ENCODE data around the gene HAAO. TPM values are rescaled to one million over a fixed set of nuclear protein-coding genes. Genes with fewer than 3 reads are reported as not detected.

HAAO gene
- total RNA-seq, 1 donor from 2014 or later, result 14.5 TPM

GRCh38 chr2:42754776-42755140 is 37.6 kb downstream of the HAAO start:
- no peak for TF ChIP-seq CTCF (IDR thresholded peaks at IDR 0.05; ENCODE audit: unreplicated experiment)
- peaks cover 4% of the 10 kb centered on the region for H3K4me1 Mint-ChIP-seq (ENCODE audit: low read depth)
- H3K36me3 Mint-ChIP-seq (ENCODE audit: insufficient read depth), result peaks cover 5% of the 10 kb centered on the region
- no peaks in the 10 kb centered on the region for H3K27me3 Mint-ChIP-seq
- H3K27ac Mint-ChIP-seq, result no peak overlapping the region
- H3K4me3 Mint-ChIP-seq (ENCODE audit: low read depth), result no peak overlapping the region
- DNase-seq (ENCODE audit: low spot score, unreplicated experiment), result no peak
- H3K9me3 Mint-ChIP-seq (ENCODE audit: low read depth), result no peaks in the 10 kb centered on the region

- H3K4me1 Mint-ChIP-seq (ENCODE audit: low read depth), result peaks cover 4% of the 10 kb centered on the region
- no peaks in the 10 kb centered on the region for H3K9me3 Mint-ChIP-seq (ENCODE audit: low read depth)
- no peak for TF ChIP-seq CTCF (IDR thresholded peaks at IDR 0.05; ENCODE audit: unreplicated experiment)
- H3K36me3 Mint-ChIP-seq (ENCODE audit: insufficient read depth), result peaks cover 5% of the 10 kb centered on the region
- no peaks in the 10 kb centered on the region for H3K27me3 Mint-ChIP-seq
- no peak for DNase-seq (ENCODE audit: low spot score, unreplicated experiment)
- H3K27ac Mint-ChIP-seq, result no peak overlapping the region
- no peak overlapping the region for H3K4me3 Mint-ChIP-seq (ENCODE audit: low read depth)
Observed at GRCh38 chr2:42754021-42754775, 38.2 kb downstream of the HAAO start.

- Mint-ChIP-seq H3K36me3 (ENCODE audit: insufficient read depth) (peaks cover 5% of the 10 kb centered on the region), H3K4me1 (ENCODE audit: low read depth) (peaks cover 4% of the 10 kb centered on the region), H3K27me3 (no peaks in the 10 kb centered on the region), H3K27ac (no peak overlapping the region), H3K9me3 (ENCODE audit: low read depth) (no peaks in the 10 kb centered on the region), H3K4me3 (ENCODE audit: low read depth) (no peak overlapping the region)
- TF ChIP-seq CTCF (IDR thresholded peaks at IDR 0.05; ENCODE audit: unreplicated experiment), result no peak
- DNase-seq (ENCODE audit: low spot score, unreplicated experiment), result no peak
Observed at GRCh38 chr2:42752816-42753813, 39.3 kb downstream of the HAAO start.

GRCh38 chr2:42752314-42752713 is 40.1 kb downstream of the HAAO start:
- no peak for TF ChIP-seq CTCF (IDR thresholded peaks at IDR 0.05; ENCODE audit: unreplicated experiment)
- peaks cover 5% of the 10 kb centered on the region for H3K36me3 Mint-ChIP-seq (ENCODE audit: insufficient read depth)
- no peak overlapping the region for H3K27ac Mint-ChIP-seq
- peaks cover 4% of the 10 kb centered on the region for H3K4me1 Mint-ChIP-seq (ENCODE audit: low read depth)
- DNase-seq (ENCODE audit: low spot score, unreplicated experiment), result no peak
- H3K27me3 Mint-ChIP-seq, result no peaks in the 10 kb centered on the region
- H3K9me3 Mint-ChIP-seq (ENCODE audit: low read depth), result no peaks in the 10 kb centered on the region
- no peak overlapping the region for H3K4me3 Mint-ChIP-seq (ENCODE audit: low read depth)

GRCh38 chr2:42748840-42749239 is 43.5 kb downstream of the HAAO start:
- H3K27me3 Mint-ChIP-seq, result no peaks in the 10 kb centered on the region
- TF ChIP-seq CTCF (IDR thresholded peaks at IDR 0.05; ENCODE audit: unreplicated experiment), result no peak
- peaks cover 6% of the 10 kb centered on the region for H3K36me3 Mint-ChIP-seq (ENCODE audit: insufficient read depth)
- H3K4me1 Mint-ChIP-seq (ENCODE audit: low read depth), result peaks cover 3% of the 10 kb centered on the region
- H3K9me3 Mint-ChIP-seq (ENCODE audit: low read depth), result no peaks in the 10 kb centered on the region
- H3K27ac Mint-ChIP-seq, result no peak overlapping the region
- no peak overlapping the region for H3K4me3 Mint-ChIP-seq (ENCODE audit: low read depth)
- no peak for DNase-seq (ENCODE audit: low spot score, unreplicated experiment)

Measured in progenitor cell of endocrine pancreas (in vitro differentiated cells).